NCI-H2227 treated with DMSO at 0.1 percent for 48 hours (cell line): ENCODE results near the gene CELA2A.
"Not testable (repeated sequence)": the region's sequence is repeated elsewhere in the genome, so short reads cannot be mapped to it uniquely, and the experiment has no call there.

ENCODE experiments used
- DNase-seq: peaks from one replicate; lab custom pipeline; 2025; lab: John Stamatoyannopoulos, UW

CELA2A gene

DNA sequence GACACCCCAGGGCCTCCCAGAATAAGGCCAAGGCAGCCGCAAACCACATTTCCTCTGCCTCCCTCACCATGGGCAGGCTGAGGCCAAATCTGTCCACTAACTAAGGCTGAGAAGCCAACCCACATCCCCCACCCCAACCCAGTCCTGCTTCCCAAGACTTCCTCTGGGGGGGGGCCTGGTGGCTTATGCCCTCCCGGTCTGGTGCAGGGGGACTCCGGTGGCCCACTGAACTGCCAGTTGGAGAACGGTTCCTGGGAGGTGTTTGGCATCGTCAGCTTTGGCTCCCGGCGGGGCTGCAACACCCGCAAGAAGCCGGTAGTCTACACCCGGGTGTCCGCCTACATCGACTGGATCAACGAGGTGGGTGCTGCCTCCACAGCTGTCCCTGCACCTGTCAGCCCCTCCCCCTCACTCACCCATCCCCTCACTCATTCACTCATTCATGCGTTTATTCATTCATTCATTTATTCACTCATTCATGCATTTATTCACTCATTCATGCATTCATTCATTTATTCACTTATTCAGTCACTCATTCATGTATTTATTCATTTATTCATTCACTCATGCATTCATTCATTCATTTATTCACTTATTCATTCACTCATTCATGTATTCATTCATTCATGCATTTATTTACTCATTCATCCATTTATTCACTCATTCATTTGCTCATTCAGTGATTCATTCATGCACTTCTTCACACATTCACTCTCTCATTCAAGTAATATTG is 11.0 kb upstream of the CELA2A start:
- DNase-seq = no peak

- DNase-seq = no peak
Measured at GRCh38 chr1:15446212-15446611, 10.3 kb upstream of the CELA2A start.

GRCh38 chr1:15448877-15449462 is 7.6 kb upstream of the CELA2A start:
- no peak for DNase-seq

DNA sequence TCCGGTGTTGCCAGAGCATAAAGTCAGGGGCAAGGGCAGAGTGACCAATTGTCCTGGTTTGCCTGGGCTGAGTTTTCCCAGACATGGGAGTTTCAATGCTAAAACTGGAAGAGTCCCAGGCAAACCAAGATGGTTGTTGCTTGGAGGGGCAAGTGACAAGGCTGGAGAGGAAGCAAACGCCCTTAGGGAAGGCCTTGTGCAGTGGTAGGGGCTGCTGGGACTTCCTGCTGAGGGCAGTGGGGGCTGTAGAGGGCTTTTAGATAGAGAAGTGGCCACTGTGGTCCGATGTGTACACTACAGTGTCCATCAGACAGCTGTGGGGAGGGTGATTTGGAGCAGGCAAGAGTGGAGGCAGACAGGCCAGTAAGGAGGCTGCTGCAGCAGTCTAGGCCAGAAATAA is 7.0 kb upstream of the CELA2A start:
- DNase-seq = no peak

DNA sequence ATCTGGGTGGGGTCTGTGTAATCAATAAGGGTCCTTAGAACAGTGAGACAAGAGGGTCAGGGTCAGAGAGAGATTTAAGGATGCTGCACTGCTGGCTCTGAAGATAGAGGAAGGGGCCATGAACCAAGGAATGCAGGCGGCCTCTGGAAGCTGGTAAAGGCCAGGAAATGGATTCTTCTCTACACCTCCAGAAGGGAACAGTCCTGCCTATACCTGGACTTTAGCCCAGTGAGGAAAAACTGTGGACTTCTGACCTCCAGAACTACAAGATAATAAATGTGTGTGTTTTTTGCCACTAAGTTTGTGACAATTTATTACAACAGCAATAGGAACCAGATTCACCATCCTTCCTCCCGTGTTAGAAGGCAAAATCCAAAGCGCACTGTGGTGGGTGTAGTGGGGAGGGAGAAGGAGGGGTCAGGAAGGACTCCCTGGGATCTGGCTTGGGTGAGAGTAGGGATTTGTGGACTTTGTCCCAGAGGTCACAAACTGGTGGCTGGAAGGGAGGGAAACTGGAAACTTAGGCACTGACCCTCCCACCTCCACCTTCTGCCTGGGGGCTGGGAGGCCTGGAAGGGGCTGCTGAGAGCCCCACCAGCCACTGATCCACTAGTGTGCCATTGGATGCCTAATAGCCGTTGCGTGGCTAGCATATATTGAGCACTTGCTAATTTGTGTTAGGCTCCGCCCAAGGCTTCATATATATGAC is 5.4 kb upstream of the CELA2A start:
- DNase-seq = no peak

GRCh38 chr1:15452216-15452615 is 4.3 kb upstream of the CELA2A start:
- DNase-seq = no peak

DNA sequence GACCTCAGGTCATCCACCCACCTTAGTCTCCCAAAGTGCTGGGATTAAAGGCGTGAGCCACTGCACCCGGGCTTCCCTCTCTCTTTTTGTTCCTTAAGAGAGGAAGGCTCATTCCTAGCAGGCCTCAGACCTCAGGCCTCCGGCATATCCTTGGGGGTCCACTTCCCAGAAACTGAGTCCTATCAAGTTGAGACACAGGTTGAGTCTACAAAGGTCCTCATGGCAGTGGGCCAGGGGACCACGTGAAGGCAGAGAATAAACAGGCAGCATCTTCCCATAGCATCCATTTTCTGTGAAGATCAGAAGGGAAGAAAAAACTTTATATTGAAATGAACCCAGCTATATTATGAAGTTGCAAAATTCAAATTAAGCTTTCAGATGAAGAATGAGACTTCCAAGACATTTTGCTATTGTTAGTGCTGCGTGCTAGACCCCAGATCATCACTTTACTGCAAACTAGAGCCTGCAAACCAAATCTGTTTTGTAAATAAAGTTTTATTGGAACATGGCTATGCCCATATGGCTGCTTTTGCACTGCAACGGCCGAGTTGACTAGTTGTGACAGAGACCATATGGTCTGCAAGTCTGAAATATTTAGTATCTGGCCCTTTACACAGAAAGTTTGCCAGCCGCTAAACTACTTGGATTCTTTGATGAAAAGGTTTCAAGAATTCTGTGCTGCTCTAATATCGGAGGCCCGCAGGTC is 3.5 kb upstream of the CELA2A start:
- DNase-seq = no peak

DNA sequence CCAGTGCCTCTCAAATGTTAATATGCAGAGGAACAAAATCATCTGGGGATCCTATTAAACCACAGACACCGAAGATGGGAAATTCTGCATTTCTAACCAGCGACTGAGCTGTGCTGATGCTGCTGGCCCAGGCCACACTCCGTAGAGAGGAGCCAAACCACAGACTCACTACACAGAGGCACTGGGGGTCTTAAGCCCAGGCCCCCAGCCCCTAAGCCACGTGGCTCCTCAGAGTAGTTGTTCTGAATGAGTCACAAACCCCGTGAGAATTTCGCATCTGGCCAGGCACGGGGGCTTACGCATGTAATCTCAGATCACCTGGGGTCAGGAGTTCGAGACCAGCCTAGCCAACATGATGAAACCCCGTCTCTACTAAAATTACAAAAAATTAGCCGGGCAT is 2.8 kb upstream of the CELA2A start:
- DNase-seq = no peak

- no peak for DNase-seq
Measured at GRCh38 chr1:15454256-15454655, 2.3 kb upstream of the CELA2A start.

GRCh38 chr1:15455522-15455921 is 1.0 kb upstream of the CELA2A start:
- no peak for DNase-seq

DNA sequence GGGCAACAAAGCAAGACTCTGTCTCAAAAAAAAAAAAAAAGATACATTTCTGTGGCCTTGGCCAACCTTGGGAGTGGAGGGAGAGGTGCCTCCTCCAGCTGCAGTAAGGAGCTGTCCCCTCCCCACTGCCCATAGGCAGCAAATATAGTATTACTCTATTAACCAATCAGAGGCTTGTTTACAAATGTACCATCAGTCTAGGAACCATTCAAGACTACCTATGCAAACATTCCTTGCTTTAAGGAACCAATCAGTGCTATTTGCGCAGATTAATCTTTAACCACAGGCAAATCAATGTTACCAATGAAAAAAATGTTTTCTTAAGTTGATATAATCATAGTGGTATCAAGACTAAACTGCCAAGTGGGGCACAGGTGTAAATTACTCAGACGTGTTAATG is 1.1 kb downstream of the CELA2A start:
- DNase-seq = no peak

DNA sequence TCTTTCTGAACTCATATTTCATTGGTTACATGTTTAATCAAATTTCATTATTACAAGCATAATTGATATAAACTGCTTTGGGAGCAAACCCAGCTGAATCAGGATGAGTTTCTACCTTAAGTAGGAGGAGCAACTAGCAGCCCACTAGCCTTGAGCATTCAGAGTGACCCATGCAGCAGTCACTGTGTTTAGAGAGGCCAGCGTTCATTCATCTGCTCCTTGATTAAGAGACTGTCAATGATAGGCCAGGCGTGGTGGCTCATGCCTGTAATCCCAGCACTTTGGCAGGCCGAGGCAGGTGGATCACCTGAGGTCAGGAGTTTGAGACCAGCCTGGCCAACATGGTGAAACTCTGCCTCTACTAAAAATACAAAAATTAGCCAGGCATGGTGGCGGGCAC is 1.9 kb downstream of the CELA2A start:
- DNase-seq = not testable (repeated sequence)

DNA sequence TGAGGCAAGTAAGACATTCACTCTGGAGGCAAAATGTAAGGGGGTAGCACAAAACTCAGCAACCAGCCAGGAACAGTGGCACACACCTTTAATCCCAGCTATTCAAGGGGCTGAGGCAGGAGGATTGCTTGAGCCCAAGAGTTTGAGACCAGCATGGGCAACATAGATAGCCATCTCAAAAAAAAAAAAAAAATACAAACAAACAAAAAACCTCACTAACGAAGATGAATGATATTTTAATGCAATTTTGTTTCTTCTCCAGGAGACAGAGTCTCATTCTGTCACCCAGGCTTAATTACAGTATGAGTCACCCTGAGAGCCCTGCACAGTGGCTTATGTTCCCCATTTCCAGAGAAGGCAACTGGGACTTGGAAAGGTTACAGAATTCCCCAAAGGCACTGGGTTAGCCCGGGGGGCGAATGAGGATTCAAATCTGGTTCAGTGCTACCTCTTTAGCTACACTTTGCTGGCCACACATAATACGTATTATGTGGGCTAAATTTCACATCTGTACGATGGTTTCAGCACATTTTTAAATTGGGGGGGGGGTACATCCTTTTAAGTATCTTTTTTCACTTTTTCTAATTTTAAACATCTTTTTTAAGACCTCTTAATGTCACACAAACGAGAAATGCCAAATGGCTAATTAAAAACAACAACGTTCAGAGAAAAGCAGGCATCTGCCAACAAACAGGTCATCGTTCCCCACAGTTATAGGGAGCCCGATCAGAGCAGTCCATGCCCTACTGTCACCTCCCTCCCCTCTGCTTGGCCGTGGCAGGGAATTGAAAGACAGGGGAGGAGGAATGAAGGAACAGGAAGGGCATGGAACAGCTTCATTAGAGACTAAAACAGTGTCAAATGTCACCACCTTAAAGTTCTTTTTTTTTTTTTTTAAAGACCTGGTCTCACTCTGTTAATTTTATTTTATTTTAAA is 3.5 kb downstream of the CELA2A start:
- no peak for DNase-seq

DNA sequence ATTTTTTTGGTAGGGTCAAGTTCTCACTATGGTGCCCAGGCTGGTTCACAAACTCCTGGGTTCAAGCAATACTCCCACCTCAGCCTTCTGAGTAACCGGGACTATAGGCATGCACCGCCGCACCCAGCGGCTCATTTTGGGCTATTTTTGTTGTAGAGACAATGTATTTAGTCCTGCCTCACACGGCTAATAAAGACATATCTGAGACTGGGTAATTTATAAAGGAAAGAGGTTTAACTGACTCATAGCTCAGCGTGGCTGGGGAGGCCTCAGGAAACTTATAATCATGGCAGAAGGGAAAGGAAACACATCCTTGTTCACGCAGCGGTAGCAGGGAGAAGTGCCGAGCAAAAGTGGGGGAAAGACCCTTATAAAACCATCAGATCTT is 4.2 kb downstream of the CELA2A start:
- no peak for DNase-seq

DNA sequence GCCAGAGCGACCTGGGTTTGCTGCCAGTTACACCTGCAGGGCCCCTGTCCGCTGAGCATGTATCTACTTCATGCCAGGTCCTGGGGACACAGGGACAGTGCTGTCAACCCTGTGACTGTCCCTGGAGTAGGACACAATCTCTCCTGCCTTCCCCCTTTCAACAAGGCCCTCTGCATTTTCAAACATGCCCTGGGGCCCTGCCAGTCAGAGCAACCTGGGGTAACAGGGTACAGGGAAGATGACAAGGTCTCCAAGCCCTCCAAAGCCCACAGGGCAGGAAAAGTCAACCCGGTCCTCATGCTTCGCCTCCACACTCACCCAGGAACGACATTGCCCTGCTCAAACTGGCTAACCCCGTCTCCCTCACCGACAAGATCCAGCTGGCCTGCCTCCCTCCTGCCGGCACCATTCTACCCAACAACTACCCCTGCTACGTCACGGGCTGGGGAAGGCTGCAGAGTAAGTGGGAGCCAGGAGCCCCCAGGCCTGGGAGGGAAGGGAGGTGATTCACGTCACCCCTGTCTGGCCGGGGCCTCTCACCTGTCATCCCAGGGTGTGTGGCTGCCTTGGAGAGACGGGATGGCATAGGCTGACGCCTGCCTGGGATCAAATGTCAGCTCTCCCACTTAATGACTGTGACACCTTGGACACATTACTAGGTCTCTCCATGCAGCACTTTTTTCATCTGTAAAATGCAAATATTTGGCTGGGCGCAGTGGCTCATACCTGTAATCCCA is 6.7 kb downstream of the CELA2A start:
- DNase-seq = not testable (repeated sequence)

DNA sequence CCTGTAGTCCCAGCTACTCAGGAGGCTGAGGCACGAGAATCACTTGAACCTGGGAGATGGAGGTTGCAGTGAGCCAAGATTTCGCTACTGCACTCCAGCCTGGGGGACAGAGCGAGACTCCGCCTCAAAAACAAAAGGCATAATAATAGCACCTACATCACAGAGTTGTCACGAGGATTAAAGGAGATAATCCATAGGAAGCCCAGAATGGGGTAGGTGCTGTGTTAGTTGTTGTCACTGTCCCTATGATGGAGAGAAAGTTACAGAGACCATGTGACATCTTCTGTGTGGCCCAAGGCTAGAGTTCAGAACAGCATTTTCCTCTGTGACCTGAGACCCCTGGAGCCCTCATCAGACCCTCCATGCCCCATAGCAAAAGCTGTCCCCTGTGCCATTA is 7.4 kb downstream of the CELA2A start:
- DNase-seq = not testable (repeated sequence)

- DNase-seq = no peak
Measured at GRCh38 chr1:15465674-15466073, 9.1 kb downstream of the CELA2A start.

- DNase-seq = not testable (repeated sequence)
Measured at GRCh38 chr1:15466955-15467625, 10.6 kb downstream of the CELA2A start.

DNA sequence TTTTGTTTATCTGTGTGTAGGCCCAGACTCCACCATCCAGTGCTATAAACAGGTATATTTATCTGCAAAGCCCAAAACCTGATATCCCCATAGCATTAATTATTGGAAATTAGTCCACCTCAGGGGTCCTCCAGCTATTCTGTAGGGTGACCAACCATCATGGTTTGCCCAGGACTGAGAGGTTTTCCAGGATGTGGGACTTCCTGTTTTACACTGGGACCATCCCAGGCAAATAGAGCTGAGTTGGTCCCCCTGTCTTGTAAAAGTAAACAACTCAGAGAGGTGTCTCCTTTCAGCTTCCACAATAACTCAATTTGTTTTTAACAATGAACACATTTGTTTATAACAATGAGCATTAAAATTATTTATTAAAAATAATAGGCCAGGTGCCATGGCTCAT is 11.6 kb downstream of the CELA2A start:
- no peak for DNase-seq

GRCh38 chr1:15469361-15469760 is 12.8 kb downstream of the CELA2A start:
- DNase-seq = no peak
